Liver (tissue), 3 donors: ENCODE measurements around the gene CSMD2.

Source experiments
- GABPA ChIP-seq, 2 donors: IDR thresholded peaks in 1 of 2; conservative IDR thresholded peaks in 1 of 2; 2 replicates each; pipeline ENCODE4 v1.6.1; 2016; ENCODE audit warnings: antibody characterized with exemption in 2 of 2, mild to moderate bottlenecking in 1 of 2, moderate library complexity in 1 of 2
- TF ChIP-seq, protein P1 (sequence below): fragments of 150-350 bp; IDR thresholded peaks from 2 replicates; pipeline ENCODE4 v1.5.1; 2017; ENCODE audit warnings: improper control_type of control experiment, low read depth, low read length; ENCODE audit not compliant: missing input control
- donor health status: healthy.
- donor health status: healthy.

DNA sequence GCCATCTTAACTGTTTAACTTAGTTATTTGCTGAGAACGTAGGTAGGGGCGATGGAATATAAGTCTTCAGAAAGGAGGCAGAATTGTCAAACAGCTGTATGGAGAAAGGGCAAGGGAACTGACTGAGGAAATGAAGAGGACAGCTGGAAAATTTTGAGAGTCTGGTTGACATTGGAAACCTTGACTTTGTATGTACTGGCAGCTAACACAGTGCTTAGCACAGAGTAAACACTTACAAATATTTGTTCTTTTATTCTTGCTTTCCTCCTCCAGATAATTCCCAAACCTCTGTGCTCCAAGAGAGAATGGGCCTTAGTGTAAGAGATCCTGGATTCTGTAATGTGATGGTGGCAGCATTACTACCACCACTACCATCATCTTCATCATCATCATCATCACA lies 601.3 kb downstream of the CSMD2 start:
- TF ChIP-seq, protein P1, sequence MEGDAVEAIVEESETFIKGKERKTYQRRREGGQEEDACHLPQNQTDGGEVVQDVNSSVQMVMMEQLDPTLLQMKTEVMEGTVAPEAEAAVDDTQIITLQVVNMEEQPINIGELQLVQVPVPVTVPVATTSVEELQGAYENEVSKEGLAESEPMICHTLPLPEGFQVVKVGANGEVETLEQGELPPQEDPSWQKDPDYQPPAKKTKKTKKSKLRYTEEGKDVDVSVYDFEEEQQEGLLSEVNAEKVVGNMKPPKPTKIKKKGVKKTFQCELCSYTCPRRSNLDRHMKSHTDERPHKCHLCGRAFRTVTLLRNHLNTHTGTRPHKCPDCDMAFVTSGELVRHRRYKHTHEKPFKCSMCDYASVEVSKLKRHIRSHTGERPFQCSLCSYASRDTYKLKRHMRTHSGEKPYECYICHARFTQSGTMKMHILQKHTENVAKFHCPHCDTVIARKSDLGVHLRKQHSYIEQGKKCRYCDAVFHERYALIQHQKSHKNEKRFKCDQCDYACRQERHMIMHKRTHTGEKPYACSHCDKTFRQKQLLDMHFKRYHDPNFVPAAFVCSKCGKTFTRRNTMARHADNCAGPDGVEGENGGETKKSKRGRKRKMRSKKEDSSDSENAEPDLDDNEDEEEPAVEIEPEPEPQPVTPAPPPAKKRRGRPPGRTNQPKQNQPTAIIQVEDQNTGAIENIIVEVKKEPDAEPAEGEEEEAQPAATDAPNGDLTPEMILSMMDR, result no peak
- TF ChIP-seq GABPA (IDR thresholded peaks at IDR 0.05 in 1 of 2, conservative IDR thresholded peaks at IDR 0.05 in 1 of 2), result no peak
